Suprapubic skin (tissue), 4 donors: ENCODE results near the gene TFDP1.

ENCODE experiments used
- CTCF ChIP-seq, 2 donors: fragments of 200-600 bp in 1 of 2; fragments of 450-650 bp in 1 of 2; sonication (generic) in 1 of 2; IDR thresholded peaks; one replicate each; pipeline ENCODE4 v1.5.1; 2016 to 2019; ENCODE audit warnings: antibody characterized with exemption in 2 of 2, mild to moderate bottlenecking in 1 of 2, moderate library complexity in 1 of 2
- EP300 ChIP-seq: sonication (generic); formaldehyde crosslinking; IDR thresholded peaks from one replicate; pipeline ENCODE4 v1.6.1; 2017; ENCODE audit warnings: antibody characterized with exemption
- POLR2A ChIP-seq, 2 donors: fragments of 450-650 bp; IDR thresholded peaks; one replicate each; pipeline ENCODE4 v1.6.1; 2017; ENCODE audit warnings: antibody characterized with exemption in 2 of 2, mild to moderate bottlenecking in 2 of 2, moderate library complexity in 2 of 2
- POLR2AphosphoS5 ChIP-seq, 3 donors: sonication (generic); formaldehyde crosslinking; IDR thresholded peaks; one replicate each; pipeline ENCODE4 v1.6.1; 2017; ENCODE audit warnings: antibody characterized with exemption in 3 of 3

DNA sequence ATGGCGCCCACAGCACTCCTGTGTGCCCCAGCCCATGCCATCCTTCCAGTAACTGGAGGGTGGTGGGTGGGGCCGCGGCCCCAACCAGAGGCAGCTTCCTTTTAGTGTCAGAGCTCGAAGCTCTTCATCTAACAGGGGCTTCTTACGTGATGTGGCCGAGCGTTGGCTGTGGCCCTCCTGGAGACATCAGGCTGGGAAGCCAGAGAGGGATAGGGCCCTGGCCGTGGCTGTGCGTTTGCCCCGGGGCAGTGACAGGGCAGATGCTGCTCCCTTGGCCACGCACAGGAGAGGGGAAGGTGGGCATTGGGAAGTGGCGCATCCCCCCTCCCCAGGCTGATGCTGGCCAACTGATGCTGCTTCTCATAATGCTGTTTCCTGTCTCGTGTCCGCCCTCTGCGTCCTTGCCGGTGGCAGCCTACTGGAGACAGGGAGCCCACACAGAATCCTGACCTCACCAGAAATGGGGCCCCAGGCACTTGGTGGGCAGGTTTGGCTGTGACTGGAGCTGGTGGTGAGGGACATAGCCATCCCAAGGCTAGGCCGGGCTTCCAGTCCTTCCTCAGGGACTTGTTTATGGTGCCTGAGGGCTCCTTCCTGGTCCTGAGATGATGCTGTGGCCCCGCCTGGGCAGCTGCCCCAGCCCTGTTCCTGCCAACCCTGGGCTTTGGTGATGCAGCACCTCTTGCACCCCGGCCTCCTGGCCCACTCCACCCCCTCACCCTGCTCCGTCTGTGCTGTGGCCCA lies 39.1 kb downstream of the TFDP1 start:
- TF ChIP-seq POLR2A (IDR thresholded peaks at IDR 0.05) (no peak), POLR2AphosphoS5 (IDR thresholded peaks at IDR 0.05) (no peak), CTCF (IDR thresholded peaks at IDR 0.05) (no peak), EP300 (no peak)
